Activated CD4-positive, CD25-positive, alpha-beta regulatory T cell (primary cell): ENCODE results near the gene HILPDA.
"Not testable (repeated sequence)": the region's sequence is repeated elsewhere in the genome, so short reads cannot be mapped to it uniquely, and the experiment has no call there.

Experiments
- DNase-seq, 4 experiments: peaks; one replicate each; lab custom pipeline; 2025; lab: John Stamatoyannopoulos, UW

HILPDA gene

DNA sequence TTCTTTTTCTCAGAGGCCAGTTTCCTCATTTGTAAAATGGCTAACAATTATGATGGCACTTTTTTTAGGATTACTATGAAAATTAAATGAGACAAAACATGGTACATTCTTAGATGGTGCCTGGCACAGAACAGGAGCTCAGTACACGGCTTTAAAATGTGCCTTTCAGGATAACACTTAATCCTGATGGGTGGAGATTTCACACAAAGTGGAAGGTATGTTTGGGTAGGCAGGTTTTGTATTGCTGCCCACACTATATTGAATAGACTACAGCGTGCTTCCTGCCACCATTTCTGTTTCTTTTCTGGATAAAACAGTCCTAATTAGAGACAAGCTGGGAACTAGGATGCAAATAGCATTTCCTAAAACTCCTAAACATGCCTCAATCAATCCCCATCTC is 23.9 kb upstream of the HILPDA start:
- DNase-seq = no peak

DNA sequence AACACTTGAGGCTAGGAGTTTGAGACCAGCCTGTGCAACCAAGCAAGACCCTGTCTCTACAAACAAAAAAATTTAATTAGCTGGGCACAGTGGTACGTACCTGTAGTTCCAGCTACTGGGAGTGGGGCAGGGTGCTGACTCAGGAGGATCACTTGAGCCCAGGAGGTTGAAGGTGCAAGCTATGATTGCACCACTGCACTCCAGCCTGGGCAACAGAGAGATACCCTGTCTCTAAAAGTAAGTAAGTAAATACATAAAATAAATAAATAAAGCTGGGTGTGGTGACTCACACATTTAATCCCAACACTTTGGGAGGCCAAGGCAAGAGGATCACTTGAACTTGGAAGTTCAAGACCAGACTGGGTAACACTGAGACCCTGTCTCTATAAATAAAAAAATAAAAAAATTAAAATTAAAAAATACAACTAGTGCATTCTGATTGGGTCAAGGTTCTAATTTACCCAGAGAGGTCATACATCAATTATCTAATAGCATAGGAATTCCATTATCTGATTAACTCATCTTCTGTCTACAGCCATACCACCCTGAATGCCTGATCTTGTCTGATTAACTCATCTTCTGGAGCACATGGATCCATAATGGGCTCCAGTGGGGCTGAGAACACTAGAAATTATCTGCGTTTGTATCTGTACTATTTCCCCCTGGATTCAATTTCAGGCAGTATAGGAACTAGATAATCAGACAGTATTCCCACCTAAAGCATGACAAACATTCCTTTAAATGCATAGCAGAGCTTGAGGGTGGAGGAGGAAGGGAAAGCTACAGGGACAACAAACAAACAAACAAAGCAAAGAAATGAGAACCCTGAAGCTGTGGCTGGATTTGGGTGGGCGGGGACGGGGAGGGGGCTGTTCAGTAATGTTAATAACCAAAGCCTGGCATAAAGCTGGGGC is 21.0 kb upstream of the HILPDA start:
- no peak for DNase-seq

DNA sequence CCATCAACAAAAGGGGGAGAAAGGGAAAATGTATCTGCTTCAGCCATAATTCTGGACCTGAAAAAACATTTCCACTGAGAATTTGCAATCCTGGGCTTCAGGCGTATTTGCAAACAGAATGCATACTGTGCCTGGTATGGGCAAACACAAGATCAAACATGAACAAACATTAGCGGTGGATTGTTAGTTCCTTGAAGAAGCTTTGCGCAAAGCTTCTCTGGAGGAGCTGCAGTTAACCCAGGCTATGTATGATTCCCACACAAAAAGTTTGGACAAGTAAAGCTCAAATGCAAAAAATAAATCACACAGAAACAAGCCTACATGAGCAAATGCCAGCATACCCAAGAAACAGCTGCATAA is 20.4 kb upstream of the HILPDA start:
- no peak for DNase-seq

DNA sequence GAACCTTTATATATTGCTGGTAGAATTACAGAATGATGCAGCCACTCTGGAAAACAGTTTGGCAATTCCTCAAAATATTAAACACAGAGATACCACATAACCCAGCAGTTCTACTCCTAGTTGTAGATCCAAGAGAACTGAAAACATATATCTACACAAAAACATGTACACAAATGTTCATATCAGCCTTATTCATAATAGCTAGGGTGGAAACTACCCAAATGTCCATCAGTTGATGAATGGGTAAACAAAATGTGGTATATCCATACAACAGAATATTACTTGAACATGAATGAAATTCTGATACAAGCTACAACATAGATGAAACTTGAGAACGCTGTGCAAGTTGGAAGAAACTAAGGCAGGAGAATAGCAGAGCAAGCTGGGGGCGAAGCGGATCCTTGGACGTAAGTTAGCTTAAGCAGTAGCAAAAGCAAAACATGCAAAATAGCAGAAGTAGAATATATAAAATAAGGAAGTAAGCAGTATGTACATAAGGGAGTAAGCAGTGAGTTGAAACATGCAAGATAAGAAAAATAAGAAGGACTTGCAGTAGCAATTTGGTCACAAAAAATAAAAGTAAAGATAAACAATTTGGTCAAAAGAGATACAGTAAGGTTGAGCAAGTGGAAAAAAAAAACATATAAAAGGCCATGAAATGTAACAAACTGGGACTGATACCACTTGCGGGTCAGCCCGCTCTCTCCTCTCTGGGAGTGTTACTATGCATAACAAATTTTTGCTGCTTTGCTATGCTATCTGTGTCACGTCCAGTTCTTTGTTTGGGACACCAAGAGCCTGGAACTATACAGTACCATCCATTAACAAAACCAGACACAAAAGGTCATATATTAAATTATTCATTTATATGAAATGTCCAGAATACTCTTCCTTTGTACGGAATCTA is 18.0 kb upstream of the HILPDA start:
- DNase-seq = no peak

DNA sequence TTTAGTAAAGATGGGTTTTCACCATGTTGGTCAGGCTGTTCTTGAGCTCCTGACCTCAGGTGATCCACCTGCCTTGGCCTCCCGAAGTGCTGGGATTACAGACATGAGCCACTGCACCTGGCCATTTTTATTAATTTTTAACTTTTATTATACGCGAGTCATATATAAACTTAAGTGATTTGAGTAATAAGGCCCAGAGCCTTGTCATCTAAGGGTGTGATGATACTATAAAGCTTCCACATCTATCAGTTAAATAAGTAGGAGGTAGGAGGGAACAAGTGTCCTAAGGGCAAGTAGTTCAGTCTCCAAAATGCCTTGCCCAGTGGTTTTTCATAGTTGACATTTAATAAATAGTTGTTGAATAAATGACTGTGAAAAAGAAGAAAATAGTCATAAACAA is 13.3 kb upstream of the HILPDA start:
- DNase-seq = no peak

DNA sequence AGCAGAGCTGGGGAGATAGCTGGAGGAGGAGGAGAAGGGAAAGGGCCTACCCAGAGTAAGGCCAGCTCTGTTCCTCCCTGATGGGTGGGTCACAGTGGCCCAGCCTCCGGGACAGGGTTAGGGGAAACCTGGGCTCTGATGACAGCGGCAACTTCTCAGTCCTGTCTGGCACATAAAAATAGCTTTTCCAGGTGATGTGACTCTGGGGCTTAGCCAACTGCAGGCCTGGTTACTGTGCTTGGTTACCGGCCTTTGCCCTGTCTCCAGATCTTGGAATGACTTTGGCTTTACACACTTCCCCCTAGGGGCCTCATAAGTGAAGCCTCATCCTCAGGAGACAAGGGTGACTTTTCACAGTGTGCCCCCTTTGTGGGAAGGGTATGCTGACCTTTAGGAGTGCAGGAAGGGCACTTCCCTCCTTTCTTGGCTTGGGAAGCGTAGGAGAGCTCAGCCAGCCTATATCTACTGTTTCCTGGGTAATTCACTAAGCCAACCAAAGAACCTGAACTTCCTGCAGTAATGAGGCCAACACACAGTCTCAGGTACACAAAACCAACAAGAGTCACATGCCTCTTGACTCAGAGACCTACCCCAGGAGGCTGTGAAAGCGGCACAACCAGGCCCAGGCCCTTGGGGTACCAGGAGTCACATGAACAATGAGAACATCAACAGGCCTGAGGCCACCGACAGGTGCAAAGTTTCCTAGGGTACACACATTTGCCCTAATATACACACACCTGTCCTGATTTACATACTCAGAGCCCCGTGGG is 11.7 kb upstream of the HILPDA start:
- DNase-seq = no peak

DNA sequence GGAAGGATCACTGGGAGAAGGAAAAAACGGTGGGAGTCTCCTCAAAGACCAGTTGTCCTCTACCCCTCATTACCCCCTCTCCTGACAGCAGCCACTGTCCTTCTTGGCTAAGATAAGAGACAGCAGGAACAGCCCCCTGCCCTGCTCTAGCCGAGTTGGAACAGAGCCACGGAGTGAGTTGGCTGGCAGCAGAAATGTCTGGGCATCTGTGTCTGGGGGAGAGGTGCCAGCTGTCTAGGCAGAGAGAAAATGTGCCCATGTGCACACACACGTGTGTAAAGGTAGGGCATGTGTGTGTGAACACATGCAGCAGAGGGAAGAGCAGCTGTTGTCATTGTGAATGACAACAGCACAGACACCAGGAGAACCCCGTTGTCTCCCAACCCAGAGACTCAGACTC is 9.4 kb upstream of the HILPDA start:
- no peak for DNase-seq

DNA sequence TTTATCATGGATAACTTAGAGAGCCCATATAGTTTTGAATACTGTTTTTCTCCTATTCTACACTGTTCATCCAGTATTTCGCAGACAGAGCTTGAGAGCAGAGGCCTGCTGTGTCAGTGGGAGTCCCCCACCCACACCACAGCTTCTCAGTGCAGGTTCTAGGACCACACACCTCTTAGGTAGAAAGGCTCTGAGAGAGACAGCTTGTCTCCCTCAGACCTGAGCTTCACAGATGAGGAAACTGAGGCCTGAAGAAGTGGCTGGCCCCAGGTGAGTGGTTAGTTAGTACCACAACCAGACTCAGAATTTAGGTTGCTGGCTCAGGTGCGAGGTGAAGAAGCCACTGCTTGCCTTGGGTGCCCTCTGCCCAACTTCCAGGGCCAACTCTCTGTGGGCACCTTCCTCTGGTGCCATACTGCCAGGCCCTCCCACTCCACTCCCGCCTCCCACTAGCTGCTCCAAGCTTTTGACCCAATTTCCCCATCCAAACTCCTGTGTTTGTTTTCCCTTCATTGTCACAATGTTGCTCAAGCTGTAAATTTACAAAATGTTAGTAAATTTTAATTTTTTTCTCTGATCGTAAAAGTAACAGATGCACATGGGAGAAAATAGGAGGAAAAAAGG is 7.6 kb upstream of the HILPDA start:
- DNase-seq = no peak

DNA sequence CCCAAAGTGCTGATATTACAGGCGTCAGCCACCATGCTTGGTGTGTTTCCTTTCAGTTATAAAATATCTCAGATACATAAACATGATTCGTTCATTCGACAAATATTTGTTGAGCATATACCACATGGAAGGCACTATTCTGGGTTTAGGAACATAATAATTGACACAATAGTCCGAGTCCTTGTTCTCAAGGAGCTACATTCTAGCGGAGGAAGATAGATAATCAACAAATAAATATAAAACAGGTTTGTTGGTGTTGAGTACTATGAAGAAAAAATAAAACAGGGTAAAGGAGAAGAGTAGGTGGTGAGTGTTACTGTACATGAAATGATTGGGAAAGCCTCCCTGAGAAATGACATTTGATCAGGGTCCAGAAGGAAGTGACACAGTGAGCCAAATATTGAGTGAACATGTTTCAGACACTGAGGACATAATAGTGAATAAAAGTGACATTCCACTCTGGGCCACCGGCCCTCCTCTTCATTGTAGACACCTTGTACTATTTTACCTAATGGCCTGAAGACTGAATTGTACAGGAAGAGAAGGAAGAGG is 6.9 kb upstream of the HILPDA start:
- DNase-seq = no peak

DNA sequence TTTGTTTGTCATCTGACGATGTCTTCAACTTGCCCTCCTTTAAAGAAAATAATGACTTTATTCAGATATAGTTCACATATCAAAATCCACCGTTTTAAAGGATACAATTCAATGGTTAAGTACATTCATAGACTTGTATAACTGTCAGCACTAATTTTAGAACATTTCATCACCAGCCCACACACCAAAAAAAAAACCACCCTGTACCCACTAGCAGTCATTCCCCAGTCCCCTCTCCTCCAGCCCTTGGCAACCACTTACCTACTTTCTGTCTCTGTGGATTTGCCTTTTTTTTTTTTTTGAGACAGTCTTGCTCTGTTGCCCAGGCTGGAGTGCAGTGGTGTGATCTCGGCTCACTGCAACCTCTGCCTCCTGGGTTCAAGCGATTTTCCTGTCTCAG is 5.3 kb upstream of the HILPDA start:
- no peak for DNase-seq

DNA sequence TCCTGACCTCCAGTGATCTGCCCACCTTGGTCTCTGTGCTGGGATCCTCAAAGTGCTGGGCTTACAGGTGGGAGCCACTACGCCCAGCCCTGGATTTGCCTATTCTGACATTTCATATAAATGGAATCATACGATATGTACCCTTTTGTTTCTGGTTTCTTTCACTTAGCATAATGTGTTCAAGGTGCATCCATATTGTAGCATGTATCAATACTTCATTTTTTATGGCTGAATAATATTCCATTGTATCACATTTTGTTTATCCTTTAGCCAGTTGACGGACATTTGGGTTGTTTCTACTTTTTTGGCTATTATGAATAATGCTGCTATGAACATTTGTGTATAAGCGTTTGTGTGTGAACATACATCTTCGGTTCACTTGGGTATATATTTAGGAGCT is 4.8 kb upstream of the HILPDA start:
- no peak for DNase-seq

DNA sequence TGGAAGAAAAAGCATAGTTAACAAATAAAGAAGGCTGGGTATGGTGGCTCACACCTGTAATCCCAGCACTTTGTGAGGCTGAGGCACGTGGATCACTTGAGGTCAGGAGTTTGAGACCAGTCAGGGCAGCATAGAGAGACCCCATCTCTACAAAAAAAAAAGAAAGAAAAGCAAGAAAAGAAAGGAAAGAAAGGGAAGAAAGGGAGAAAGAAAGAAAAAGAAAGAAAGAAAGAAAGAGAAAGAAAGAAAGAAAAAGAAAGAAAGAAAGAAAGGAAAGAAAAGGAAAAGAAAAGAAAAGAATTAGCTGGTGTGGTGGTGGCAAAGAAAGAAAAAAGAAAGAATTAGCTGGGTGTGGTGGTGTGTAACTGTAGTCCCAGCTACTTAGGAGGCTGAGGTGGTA is 3.1 kb upstream of the HILPDA start:
- no peak for DNase-seq

DNA sequence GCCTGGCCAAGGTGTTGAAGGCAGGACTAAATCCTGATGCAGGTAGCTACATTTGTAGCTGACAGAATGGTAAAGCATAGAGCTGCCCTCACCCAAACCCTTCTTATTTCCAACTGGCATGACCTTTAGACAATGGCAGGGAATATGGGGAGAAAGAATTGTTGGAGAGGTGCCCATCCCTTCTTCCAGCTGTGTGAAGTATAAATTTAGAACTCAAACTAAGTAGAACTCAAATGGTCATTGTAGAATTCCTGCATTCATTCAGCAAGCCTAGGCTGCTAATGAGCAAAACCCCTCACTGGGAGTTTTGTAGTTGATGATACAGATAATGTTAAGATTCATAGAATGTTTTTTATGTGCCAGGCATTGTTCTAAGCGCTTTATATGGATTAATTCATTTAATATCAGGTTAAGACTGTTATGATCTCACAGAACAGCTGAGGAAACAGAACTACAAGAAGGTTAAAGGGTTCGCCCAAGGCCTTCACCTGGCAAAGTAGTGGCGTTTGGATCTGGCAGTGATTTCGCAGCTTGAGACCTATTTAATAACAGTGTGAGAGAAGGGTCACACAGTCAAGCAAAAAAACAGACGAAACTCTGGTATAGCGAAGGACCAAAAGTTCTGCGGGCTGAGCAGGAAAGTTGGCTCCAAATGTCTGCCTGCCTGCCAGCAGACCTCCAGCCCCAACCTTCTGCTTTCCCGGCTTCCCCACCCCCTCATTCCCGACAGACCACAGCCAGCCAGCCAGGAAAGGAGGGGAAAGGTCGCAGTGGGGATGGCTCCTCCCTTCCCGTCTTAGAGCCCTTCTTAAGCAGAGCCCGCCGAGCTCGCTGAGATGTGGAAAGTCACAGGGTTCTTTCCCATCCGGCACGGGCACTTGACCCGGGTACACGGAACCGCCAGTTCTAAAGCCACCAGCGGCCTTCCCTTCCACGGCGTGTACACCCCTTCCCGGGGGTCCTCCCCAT is 1.6 kb upstream of the HILPDA start:
- no peak for DNase-seq

DNA sequence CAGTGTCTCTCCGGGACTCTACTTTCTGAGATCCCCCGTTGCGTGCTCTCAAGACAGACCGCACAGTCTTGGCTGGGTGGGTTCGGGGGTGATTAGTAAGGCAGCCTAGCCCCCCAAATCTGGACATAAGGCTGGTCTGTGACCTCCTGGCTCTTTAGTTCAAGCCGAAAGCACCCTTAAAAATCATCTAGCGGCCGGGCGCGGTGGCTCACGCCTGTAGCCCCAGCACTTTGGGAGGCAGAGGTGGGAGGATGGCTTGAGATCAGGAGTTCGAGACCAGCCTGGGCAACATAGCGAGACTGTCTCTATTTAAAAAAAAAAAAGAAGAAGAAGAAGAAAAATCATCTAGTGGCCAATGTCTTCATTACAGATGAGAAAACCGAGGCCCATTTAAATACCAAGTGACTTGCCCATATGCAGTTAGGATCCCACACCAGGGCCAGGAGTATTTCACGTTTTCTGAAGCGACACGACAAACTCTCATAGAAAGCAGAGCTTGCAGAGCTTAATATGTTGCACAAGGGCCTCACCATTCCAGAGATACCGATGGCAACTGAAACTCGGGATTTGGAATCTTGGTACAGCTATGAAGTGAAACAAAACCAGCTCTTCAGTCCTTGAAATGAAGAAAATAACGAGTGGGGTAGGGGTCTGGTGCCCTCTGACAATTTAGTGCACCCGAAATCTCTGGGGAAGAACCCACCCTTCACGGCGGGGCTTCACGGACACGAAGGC is 703 bp upstream of the HILPDA start:
- no peak for DNase-seq

DNA sequence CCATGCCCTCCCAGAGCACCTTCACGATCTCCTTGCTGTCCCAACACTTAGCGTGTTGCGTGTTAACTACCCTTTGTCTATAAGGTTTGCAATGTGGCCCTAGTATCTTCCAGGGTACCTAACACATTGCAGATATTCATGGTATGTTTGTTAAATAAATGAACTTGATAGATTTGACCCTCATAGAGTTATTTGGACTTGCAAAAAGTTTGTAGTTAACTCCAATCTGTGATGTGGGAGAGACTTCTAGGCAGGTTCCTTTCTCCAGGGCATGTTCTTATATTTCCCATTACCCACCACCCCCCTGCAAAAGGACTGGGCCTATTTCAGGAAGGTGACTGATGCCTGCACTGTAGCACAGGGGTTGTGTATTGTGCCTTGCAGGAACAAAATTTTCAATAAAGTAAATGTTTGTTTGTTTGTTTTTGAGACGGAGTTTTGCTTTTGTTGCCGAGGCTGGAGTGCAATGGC is 612 bp downstream of the HILPDA start:
- DNase-seq = no peak

DNA sequence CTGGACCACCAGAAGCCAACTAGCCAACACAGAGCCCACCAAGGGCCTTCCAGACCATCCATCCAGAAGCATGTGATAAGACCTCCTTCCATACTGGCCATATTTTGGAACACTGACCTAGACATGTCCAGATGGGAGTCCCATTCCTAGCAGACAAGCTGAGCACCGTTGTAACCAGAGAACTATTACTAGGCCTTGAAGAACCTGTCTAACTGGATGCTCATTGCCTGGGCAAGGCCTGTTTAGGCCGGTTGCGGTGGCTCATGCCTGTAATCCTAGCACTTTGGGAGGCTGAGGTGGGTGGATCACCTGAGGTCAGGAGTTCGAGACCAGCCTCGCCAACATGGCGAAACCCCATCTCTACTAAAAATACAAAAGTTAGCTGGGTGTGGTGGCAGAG is 1.7 kb downstream of the HILPDA start:
- DNase-seq = not testable (repeated sequence)

DNA sequence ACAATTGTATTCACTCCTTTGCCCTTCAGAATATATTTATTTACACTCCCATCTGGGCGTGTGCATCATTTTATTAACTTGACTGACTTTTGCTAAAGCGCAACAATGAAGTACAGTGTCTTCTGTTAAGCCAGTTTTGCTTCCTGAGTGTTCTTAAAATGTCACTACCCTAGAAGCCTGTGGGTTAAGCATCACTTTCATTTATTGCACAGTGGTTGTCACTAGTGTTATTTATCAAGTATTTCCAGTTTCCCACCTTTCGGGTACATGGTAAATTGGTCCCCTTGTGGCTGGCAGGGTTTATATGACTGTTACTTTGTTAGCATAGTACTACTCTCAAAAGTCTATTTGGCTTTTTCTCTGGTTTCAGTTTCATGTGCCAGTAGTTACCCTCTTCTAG is 3.3 kb downstream of the HILPDA start:
- DNase-seq = no peak

DNA sequence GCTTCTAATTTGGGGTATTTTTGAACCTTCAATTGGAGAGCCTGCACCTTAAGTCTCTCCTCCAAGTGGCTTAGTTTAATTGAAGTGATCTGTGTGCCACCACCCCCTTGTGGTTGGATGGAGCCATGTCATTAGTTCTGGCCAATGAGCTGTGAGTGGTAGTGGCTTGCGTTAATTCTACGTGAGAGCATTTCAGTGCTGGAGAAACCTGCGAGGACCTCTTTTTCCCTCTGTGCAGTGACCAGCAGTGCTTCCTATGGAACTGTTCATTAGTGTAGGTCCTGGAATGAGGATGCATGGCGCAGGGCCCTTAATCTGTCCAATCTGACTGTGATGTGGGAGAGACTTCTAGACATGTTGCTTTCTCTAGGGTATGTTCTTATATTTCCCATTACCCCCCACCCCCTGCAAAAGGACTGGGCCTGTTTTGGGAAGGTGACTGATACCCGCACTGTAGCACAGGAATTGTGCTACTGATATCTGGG is 3.8 kb downstream of the HILPDA start:
- DNase-seq = peak; percentile 12 to 50 (median 16)

DNA sequence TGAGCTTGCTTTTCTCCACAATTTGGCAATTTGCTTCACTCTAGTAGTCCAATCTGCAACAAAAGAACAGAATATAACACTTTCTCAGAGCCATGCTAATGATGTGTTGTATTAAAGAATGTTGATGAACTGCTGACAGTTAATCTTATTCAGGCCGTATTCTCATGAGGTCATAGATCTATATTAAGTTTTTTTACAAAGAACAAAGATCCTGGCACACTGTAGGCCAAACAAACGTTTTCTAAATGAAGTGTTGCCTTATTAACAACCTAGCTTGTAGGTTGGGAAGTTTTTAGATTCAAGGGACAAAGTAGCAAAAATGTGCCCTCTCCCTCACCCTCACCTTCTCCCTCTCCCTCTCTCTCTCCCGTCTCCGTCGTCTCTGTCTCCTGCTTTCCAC is 6.8 kb downstream of the HILPDA start:
- no peak for DNase-seq
